B cell (primary cell): ENCODE data around the gene ISG20L2.

Experiments used
- EZH2 ChIP-seq: IDR thresholded peaks from 2 replicates; pipeline ENCODE4 v1.6.1; 2012; ENCODE audit warnings: borderline replicate concordance, low read depth, mild to moderate bottlenecking, moderate library complexity, low read length; ENCODE audit not compliant: insufficient read depth, poor library complexity, severe bottlenecking
- TF ChIP-seq, protein P1 (sequence below): fragments of 200-600 bp; IDR thresholded peaks from one replicate; pipeline ENCODE4 v1.8.0; 2022; ENCODE audit warnings: antibody characterized with exemption, mild to moderate bottlenecking

DNA sequence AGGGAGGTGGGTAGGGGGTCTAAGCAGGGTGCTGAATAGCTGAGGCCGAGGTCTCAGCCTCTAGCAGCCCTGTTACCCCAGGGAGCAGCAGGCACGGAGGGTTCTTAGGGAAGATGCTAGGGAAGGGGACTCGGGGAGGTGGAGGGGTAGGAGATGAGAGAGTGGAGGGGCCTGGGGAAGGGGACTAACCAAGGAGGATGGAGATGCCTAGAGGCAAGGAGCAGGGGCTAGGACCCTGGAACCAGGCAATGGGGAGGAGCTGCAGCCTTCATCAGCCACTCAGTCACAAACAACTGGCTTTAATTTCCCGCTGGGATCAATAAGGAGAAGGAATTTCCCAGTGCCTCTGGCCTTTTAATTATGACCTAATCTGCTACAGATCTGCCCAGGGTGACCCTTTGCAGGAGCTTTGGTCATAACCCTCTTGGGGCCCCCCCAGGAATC is 20.3 kb downstream of the ISG20L2 start:
- TF ChIP-seq, protein P1, sequence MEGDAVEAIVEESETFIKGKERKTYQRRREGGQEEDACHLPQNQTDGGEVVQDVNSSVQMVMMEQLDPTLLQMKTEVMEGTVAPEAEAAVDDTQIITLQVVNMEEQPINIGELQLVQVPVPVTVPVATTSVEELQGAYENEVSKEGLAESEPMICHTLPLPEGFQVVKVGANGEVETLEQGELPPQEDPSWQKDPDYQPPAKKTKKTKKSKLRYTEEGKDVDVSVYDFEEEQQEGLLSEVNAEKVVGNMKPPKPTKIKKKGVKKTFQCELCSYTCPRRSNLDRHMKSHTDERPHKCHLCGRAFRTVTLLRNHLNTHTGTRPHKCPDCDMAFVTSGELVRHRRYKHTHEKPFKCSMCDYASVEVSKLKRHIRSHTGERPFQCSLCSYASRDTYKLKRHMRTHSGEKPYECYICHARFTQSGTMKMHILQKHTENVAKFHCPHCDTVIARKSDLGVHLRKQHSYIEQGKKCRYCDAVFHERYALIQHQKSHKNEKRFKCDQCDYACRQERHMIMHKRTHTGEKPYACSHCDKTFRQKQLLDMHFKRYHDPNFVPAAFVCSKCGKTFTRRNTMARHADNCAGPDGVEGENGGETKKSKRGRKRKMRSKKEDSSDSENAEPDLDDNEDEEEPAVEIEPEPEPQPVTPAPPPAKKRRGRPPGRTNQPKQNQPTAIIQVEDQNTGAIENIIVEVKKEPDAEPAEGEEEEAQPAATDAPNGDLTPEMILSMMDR: no peak
- TF ChIP-seq EZH2: no peak
